ENCODE results near the gene POC1A.
"Not testable (repeated sequence)": the region's sequence is repeated elsewhere in the genome, so short reads cannot be mapped to it uniquely, and the experiment has no call there.

The POC1A gene

DNA sequence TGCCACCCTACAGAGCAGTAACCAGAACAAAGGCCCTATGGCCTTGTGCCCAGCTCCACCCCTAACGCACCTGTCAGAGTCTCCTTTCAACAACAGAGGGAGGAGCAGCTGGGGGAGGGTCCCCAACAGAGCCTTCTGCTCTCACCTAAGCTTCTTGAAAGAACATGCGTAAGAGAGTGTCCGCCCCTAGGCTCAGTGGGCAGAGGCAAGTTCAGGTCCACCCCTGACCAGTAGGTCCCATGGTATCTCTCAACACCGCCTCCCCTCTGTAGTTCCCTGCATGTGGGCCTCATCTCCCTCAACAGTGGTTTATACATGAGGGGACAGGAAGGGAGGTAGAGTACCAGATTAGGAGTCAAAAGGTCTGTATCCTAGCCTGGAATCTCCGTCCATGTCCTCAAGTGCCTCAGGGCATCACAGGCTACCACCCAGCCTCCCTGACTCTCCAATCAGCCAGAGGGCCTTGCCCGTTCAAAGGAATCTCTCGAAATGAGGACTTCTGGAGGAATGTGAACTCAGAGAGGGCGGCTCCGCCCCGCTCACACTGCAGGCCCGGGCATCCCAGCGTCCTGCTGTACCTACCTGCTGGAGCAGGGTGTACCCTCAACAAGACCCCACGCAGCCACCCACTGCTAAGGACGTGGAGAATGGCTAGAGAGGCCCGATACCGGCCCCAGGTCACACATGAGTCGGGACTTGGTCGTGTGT lies 680 bp downstream of the POC1A start:
- peak; percentile 42 for DNase-seq (ENCODE audit: low spot score)
- peak; percentile 46 for FAIRE-seq

DNA sequence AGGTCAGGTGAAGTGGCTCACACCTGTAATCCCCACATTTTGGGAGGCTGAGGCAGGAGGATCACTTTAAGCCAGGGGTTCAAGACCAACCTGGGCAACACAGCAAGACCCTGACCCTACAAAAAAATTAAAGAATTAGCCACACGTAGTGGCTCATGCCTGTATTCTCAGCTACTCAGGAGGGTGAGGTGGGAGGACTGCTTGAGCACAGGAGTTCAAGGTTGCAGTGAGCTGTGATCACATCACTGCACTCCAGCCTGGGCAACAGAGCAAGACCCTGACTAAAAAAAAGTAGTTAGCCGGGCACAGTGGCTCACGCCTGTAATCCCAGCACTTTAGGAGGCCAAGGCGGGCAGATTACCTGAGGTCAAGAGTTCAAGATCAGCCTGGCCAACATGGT lies 2.2 kb downstream of the POC1A start:
- DNase-seq (ENCODE audit: low spot score); FAIRE-seq: not testable (repeated sequence)

DNA sequence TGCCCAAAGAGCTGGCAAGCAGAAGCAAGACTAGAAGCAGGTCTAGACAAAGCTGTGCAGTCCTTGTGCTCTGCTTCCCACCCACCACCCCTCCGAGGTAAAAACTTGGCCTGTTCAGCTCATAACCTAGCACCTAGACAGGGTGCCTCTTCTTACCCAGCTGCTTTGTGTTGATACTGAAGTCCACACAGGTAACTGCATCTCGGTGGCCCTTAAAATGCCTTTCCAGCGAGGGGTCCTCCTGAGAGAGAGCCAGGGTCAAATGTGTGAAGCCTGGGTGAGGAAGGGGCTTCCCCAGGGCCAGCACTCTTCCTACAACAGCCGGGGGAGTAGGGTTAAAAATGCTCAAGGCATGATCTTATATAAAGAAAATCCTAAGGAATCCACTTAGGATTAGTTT lies 3.4 kb downstream of the POC1A start:
- FAIRE-seq (no peak), DNase-seq (ENCODE audit: low spot score) (no peak)

DNA sequence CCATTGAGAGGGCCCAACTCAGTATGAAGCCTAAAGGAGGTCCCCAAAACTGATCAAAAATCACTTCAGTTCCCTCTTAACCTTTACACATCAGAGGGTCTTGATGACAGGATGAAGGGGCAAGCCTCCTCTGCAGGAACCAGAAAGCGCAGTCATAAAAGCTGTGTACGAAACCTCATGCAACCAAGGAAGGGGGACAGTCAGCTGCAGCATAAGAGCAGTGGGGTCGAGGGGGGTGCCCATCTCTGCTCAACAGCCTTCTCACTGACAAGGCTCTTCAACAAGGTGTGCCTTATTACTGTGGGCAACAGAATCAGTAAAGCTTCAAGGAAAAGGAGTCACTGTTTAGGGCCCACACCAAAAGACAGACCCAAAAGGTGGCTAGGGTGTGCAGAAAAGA lies 3.9 kb downstream of the POC1A start:
- FAIRE-seq: no peak
- no peak for DNase-seq (ENCODE audit: low spot score)

DNA sequence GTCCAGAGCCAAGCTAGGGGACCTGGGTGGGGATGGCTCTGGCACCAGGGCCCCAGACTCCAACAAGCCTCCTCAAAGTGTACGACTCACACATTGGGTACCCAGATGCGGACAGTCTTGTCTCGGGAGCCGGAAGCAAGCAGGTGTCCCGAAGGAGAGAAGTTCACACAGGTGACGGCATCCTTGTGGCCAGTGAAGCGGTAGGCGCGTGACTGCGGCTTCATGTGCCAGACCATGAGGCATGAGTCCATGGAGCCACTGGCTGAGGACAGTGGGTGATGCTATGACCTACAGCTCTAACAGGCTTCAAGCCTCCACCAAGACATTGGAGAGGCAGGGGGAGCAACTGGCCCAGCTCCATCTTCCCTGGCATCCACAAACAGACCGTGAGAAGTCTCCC lies 4.5 kb downstream of the POC1A start:
- FAIRE-seq (no peak), DNase-seq (ENCODE audit: low spot score) (no peak)

DNA sequence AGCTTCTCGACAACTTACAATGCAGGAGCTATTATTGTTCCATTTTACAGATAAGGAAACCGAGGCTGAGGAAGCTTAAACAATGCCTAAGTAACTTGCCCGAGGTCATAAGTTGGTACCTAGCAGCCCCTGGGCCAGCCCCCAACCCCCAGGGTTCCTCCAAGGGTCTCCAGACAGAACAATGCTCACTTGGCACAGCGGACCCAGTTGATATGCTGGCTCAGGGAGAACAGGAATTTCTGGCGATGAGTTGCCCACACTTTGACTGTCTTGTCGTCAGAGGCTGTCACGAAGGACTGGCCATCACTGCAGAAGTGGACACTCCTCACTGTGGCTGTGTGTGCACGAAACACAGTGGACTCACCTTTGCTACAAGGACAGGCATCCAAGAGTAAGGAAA lies 5.2 kb downstream of the POC1A start:
- DNase-seq (ENCODE audit: low spot score) (no peak), FAIRE-seq (no peak)

DNA sequence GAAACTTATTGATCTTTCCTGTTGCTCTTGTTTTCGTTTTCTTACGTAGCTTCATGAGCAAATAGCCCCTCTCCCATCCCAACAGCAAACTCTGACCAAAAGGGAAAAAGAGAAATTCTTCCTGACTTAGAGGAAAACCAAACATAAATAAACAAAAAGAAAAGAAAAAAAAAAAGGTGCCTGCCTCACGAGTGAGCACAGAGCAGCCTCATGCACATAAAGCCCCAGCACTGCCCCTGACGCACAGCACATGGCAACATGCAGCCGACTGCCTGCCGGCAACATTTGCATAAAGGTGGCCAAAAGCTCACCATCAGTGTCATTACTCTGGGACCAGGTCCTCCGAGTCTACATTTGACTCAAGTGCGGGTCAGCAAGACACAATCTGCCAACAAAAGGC lies 6.4 kb downstream of the POC1A start:
- no peak for FAIRE-seq

DNA sequence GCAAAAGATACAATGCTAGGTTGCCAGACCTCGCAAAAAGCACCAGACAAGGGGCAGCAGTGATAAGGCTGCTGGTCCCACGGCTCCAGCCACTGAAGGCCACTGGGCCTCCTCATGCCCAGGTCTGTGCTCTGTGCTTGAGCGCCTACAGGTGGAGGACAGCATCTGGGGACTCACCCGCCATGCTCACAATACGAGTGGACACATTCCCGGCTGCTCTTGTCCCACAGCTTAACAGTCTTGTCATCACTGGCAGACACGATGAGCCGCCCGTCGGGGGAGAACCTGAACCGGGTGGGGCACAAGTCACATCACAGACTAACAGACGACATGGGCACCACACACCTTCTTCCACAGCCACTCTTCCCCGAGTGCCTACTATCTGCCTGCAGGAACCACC lies 7.4 kb downstream of the POC1A start:
- DNase-seq (ENCODE audit: low spot score) (no peak), FAIRE-seq (no peak)

More for the DNA sequence above, 6.4 kb downstream of the POC1A start:
- no peak for DNase-seq (ENCODE audit: low spot score)

DNA sequence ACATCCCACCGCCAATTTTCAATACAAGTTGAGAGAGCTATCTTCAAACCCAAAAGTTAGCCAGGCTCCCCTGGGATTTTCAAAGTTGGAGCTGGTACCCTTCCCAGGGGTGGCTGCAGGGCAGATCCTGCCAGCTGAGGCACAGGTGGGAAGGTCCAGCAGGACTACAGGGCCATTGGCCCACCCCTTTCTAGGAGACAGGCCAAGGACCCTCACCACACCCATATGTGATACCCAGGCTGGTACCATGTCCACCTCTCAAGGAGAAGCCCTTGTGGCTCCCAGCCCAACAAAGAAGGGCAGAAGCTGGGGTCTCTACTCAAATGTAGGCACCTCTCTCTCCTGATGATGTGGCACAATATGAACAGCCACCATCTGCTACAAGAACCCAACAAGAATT lies 8.0 kb downstream of the POC1A start:
- FAIRE-seq (no peak), DNase-seq (ENCODE audit: low spot score) (no peak)

DNA sequence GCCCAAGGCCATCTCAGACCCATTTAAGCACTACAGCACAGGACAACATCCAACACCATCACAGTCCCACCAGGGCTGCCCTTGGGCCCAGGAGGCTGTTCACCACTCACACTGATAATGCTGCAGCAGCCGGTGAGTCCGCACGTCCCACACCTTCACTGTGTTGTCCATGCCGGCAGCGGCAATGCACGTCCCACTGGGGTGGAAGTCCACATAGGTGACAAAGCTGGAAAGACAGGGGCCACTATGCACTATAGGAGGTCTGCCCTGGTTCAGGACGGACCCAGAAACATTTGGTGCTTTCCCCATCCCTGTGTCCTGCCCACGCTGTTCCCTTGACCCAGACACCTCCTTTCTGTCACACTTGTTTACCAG lies 8.5 kb downstream of the POC1A start:
- FAIRE-seq (no peak), DNase-seq (ENCODE audit: low spot score) (no peak)

DNA sequence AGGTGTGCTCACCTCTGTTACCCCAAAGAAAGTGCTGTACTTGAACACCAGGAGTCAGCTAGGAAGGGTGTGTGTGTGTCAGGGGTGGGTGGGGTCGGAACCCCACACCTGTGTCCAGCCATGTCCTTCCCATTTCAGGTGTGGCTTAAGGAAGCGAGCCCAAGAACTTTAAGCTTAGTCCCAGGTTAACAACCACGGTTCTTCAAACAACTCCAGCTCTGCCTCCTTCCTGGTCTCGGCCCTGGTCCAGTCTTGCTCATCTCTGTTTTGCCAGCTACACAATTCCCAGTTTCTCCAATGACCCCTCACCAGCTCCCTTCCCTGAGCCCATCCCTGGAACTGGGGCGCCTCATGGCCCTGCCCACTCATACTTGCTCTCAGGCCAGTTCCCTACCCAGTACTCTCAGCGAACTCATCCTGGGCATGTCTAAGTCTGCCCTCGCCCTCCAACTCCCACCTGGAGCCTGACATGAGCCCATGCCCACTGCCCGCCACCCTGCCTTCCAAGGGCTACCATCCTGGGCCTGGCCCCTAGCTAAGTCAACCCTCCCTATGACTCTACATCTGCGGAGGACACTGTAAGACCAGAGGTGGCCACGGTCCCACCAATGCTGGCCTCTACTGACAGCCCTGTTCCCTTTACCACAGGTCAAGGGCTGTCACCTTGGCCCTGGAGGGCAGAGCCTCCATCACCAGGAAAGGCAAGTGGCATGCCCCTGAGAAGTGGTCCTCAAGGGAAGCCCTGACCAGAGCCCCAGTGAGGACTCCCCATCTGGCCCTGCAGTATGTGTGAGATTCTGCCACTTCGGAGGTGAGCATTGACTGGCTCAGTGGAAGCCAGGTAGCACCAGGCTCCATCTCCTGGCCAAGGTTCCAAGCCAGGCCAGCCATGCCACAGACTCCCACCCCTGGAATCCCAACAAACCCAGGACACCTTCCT lies 9.2 kb downstream of the POC1A start:
- DNase-seq (ENCODE audit: low spot score) (no peak), FAIRE-seq (no peak)

DNA sequence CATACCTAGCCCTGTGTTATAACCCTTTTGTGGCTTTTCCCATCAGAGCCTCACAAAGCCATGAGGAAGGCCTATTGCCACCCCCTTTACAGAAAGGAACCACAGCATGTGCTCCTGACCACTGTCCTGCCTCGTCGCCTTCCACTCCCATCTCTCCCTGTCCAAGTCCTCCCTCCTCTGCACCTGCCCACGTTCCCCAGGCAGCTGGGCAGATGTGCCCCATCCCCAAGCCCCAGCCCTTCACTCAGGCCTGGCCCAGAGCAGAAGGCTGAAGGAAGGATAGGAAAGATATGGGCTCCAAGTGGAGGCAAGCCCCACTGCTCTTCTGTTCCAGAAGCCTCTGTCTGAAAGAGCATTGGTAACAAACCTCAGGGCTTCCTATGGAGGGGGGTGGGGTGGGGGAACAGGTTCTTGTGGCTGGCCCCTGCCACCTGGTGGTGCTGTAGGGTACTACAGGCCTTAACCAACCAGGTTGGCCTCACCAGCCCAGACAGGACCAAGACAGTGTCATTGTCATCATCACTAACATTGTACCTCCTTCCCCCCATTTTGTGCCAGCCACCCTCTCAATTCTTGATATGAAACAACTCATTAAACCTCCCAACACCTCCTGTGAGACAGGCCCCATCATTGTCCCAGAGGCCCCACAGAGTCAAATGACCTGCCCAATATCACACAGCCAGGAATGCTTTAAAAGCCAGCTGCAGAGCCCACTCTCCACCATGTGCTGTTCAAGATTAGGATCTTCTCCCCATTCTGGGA lies 10.0 kb downstream of the POC1A start:
- DNase-seq (ENCODE audit: low spot score) (peak; percentile 85), FAIRE-seq (peak; percentile 94)

DNA sequence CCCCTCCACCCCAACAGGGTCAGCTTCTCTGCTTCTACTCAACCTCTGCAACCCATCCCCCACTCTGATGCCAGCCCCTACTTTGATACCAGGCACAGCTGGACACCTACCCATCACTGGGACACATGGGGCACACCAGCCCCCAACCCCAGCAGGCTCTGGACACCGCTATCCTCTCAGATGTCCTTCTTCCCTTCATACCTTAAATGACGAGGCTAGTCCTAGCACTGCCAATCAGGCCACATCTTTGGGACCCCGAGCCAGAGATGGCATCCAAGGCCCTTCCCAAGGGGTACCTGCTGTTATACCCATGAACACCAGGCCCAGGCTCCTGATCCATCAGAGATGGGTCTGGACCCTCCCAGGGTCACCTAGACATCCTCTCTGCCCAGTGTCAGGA lies 10.6 kb downstream of the POC1A start:
- no peak for DNase-seq (ENCODE audit: low spot score)
- no peak for FAIRE-seq

DNA sequence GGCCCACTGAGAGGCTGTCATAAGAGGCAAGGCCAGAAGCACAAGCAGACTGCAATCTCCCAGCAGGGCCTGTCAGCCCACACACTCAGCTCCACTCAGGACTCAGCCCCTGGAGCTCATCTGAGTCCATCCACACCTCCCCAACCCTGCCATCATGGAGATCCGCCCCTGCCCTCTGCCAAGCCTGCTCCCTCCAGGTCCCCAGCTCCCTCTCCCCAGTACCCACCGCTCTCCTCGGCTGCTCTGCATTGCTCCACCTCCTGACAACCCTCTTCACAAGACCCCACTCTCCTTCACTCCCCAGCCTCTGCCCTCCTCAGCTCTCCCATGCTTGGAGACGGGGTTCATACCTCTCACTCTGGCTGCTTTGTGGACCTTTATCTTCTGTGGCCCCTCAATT lies 11.1 kb downstream of the POC1A start:
- DNase-seq (ENCODE audit: low spot score) (no peak), FAIRE-seq (no peak)

DNA sequence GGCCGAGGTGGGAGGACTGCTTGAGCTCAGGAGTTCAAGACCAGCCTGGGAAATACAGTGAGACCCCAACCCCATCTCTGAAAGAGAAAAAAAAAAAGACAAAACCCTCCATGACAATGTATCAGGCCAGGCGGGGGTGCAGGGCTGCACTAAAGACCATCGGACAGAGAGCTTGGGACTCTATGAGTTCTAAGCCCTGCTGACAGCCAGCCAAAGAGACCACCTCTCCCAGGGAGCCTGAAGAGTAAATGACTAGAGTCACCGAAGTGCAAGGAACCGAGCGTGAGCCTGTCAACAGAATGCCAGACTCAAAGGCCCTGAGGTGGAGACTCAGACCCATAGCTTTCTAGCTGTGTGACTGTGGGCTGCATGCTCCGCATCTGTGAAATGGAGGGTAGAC lies 12.5 kb downstream of the POC1A start:
- FAIRE-seq (no peak), DNase-seq (ENCODE audit: low spot score) (no peak)

DNA sequence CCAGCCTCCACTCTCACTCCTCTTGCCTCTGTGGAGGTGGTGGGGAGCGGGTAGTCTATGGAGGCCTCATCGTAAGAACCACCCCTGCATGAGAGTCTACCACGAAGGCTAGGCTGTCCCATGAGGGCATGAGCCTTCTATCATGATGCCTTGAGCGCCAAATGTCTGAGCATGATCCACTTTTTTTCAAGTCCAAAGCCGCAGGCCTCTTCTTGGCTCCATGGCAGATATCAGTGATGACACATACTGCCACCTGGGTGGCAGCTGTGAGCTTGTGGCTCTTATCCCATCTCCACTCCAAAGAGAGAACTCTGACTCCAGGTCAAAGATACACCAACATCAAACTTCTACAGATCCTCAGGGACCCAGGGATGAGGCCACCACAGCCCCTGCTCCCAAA lies 13.5 kb downstream of the POC1A start:
- FAIRE-seq: no peak

DNA sequence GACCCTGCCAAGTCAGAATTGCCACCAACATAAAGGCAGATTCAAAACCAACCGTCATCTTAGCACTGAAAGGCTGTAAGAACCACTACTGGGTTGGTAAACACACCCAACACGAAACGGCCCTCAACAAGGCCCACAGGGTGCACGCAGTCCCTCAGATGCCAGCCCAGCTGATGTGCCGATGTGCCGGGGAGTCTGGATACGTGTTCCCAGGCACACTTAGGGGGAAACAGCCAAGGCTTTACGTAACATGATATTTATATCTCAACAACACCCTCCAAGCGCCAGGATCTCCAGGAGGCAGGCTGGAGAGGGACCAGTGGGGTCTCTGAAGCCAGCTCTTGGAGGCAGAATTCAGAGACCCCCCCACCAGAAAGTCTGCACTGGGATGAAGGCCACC lies 14.2 kb downstream of the POC1A start:
- DNase-seq (ENCODE audit: low spot score) (no peak), FAIRE-seq (no peak)

More for the DNA sequence above, 13.5 kb downstream of the POC1A start:
- no peak for DNase-seq (ENCODE audit: low spot score)

DNA sequence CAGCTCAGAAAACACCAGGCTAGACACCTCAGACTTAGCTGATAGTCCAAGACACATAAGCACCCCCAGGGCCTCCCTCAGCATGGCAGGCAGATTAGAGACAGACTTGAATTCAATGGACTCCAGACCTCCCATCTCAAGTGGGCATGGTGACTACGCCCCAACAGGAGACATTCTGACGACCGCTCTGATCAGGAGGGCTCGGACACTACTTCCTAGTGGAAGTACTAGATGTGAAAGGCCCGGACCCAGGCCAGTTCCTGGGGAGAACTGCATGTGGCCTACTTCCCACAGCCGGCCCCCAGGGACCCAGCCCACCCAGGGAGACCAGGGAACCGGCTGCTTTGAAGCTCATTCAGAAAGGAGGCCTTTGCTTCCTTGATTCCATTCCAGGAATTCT lies 16.9 kb downstream of the POC1A start:
- DNase-seq (ENCODE audit: low spot score): no peak
- FAIRE-seq: no peak

DNA sequence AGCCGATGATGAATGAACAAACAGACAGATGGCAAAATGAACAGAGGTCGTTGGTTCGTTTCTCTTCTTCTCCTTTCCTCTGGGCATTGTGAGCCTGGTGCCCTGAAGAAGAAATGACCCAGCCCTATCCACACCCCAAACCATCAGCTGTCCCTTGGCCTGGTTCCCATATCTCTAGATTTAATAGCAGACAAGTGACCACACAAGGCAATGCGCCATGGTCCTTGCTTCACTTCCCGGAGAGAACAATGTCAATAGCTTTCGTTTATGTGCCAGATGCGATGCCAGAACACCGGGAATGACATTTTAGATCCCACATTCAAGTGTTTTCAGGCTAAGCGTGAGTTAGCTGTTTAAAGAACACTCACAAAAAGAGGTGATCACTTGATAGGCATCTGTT lies 17.7 kb downstream of the POC1A start:
- DNase-seq (ENCODE audit: low spot score): no peak
- FAIRE-seq: peak; percentile 5

DNA sequence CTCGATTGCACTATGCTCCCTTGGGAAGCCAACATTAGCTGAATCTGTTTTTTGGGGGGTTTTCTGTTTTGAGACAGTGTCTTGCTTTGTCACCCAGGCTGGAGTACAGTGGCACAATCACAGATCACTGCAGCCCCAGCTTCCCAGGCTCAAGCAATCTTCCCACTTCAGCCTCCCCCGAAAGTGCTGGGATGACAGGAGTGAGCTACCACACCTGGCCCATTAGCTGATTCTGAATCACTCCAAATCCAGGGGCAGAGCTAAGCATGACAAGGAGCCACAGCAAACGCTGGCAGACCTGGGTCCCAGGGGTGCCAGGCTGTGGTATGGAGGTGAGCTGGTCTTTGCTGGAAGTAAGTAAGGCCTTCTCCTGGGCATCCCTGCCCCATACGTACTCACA lies 18.9 kb downstream of the POC1A start:
- FAIRE-seq: no peak
- DNase-seq (ENCODE audit: low spot score): no peak

DNA sequence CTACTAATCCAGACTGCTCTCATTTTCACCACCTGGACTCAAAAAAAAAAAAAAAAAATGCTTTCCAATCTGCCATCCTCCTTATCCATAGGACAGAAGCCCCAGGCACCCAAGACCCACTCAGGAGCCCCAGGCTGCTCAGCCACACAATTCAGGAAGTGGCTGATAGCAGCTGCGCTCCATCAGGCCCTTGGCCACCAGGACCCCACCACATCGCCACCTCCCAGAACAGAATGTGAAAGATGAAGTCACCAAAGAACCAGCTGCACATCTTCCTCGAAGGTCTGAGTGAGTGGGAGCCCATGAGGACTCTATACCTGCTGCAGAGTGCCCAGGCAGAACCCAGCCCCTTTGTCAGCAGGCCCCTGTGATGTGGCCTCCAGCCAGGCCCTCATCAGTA lies 19.5 kb downstream of the POC1A start:
- FAIRE-seq (no peak), DNase-seq (ENCODE audit: low spot score) (no peak)

DNA sequence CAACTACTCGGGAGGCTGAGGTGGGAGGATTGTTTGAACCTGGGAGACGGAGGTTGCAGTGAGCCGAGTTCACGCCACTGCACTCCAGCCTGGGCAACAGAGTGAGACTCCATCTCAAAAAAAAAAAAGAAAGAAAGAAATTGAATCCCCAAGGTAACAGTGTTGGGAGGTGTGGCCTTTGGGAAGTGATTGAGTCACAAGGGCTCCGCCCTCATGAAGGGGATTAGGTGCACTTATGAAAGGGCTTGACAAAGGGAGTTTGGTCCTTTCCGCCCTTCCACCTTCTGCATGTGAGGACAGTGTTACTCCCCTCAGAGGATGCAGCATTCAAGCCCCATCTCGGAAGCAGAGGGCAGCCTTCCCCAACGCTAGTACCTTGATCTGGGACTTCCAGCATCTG lies 21.3 kb downstream of the POC1A start:
- FAIRE-seq (no peak), DNase-seq (ENCODE audit: low spot score) (no peak)

Data from urothelium cell line (cell line).